GM18520 (cell line): ENCODE measurements around the gene CFAP91.

Source experiments
- ATAC-seq: cut with Tn5 transposase; IDR thresholded peaks from one replicate; pipeline ENCODE4 v1.9.1; 2021; ENCODE audit not compliant: unreplicated experiment

The CFAP91 gene

DNA sequence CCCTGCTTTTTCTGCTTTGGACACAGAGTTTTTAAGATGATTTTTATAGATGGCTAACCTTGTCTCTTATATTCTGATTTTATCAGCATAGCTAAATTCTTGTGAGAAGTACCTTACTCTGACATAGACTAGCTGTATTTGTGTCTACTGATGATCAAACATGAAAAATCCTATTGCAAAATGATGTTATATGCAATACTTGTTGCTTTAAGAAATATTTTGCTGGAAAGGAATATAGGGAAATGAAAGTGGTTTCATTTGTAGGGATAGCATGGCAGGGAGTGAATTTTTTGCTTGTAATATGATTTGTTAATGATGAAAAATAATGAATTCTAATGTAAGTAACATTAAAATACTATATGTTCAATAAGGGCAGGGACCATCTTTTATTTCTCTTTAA is 35.9 kb downstream of the CFAP91 start:
- no peak for ATAC-seq

DNA sequence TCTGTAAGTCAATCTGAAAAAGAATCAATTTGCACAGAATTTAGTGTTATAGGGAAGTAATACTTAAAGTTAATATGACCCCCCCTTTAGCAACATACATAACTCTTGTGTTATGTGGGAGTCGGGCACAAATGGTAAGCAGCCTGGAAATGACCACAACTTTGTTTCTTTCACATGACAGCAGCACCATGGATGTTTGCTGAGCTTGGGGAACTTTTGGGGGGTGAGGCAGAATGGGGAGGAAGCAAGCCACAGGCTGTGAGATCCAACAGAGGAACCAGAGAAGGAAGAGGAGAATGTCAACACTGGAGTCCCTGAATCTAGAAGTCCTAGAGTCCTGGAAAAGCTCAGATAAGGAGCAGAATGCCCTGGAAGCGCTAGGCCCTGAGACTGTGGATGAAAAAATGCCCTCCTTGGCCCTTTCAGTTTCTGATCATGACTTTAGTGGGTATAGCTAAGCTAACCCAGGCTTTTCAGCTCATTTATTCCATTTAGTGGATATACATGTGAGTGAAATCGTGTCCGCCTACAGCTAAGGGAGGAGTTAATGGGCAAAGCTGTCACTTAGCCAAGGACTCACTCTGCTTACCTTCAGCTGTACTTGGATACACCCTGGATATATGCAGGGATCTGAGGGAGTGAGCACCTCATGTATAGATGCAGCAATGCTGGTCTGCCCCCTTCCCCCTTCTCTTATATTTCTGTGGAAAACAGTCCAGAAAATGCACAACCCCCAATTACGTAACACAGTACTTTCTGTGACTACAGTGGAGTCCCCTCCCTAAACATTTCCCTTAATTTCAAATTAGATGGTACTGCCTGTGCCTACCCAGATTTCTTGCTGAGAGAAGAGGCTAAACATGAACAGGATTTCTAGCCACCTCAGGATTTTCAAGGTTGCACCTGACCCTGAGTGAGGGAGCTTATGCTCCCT is 39.1 kb downstream of the CFAP91 start:
- no peak for ATAC-seq

GRCh38 chr3:119743921-119744320 is 41.1 kb downstream of the CFAP91 start:
- no peak for ATAC-seq

DNA sequence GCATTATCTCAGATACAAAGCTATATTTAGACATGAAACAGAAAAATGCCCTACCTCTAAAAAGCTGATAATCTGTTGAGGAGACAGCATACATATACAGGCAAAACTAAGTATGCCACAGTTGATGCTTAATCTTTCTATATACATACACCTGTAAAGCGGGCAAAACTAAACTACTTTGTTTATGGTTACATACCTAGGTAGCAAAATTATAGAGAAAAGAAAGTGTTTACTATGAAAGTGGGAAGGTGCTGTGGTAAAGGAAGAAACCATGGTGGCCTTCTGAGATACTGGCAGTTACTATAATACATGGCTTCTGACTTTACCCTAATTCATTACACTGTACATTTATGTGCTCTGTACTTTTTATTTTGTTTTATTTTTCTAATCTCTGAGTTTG is 43.1 kb downstream of the CFAP91 start:
- no peak for ATAC-seq

- ATAC-seq, result no peak
Measured at GRCh38 chr3:119746423-119746822, 43.6 kb downstream of the CFAP91 start.

- ATAC-seq, result no peak
Measured at GRCh38 chr3:119747357-119747756, 44.5 kb downstream of the CFAP91 start.

- no peak for ATAC-seq
Measured at GRCh38 chr3:119748991-119749390, 46.2 kb downstream of the CFAP91 start.

DNA sequence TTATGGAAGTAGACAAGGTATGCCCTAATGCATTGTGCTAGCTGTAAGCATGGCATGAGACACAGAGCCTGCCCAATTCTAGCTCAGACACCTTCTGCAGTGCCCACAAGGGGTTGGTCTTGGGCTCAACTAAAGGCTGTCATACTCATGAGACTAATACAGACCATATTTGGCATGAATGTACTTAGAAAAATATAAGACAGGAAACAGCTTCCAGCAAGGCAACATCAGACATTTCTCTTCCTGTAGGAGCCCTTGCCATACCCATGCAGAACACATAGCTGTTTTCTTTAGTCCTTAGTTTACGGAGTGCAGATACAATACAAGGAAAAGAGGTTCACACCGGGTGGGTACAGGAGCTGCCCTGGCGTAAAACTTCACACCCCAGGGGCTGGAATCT is 48.6 kb downstream of the CFAP91 start:
- ATAC-seq, result no peak
